ENCODE results near the gene ERBIN. TPM values are rescaled to one million over a fixed set of nuclear protein-coding genes. Genes with fewer than 3 reads are reported as not detected.

The ERBIN gene
- total and polyA plus RNA-seq, 2 of the 4 experiments (the other 2 are of a cell fraction), result 25.8 to 70.1 TPM

GRCh38 chr5:65992630-65993029 lies 66.3 kb downstream of the ERBIN start:
- Histone ChIP-seq H3K9ac (ENCODE audit: low read depth, low read length) (no peak overlapping the region), H4K8ac (ENCODE audit: low read depth in 2 of 2, low read length in 2 of 2) (no peak overlapping the region), H3K23ac (ENCODE audit: low read depth, low read length) (no peak overlapping the region), H3K9me1 (ENCODE audit: insufficient read depth, low read length) (peaks cover 6% of the 10 kb centered on the region; the same call in 1 of the 2 replicates), H2BK20ac (ENCODE audit: low read depth, low read length) (no peak overlapping the region), H2AFZ (replicated peaks; ENCODE audit: low read length, poor library complexity) (no peak overlapping the region), H2BK15ac (ENCODE audit: low read depth, low read length) (no peak overlapping the region), H3K4ac (ENCODE audit: low read depth, low read length) (no peak overlapping the region), H4K5ac (ENCODE audit: low read depth, low read length) (no peak overlapping the region), H2BK5ac (ENCODE audit: low read depth, low read length, poor library complexity, severe bottlenecking) (no peak overlapping the region), H3K4me1 (ENCODE audit: control insufficient read depth, insufficient read depth, low read length) (no peaks in the 10 kb centered on the region; the same call in 1 of the 2 replicates), H2BK120ac (ENCODE audit: low read depth, low read length) (no peak overlapping the region), H3K27ac (ENCODE audit: insufficient read depth, low read length) (no peak overlapping the region), H3K18ac (ENCODE audit: low read depth, low read length) (no peak overlapping the region), H3K27me3 (ENCODE audit: control insufficient read depth, insufficient read depth, low read length) (no peaks in the 10 kb centered on the region), H2AK9ac (replicated peaks; ENCODE audit: low read depth, low read length, poor library complexity) (no peak overlapping the region), H3K36me3 (ENCODE audit: control insufficient read depth, insufficient read depth, low read length) (peaks cover 10% of the 10 kb centered on the region; the same call in 1 of the 2 replicates), H3K4me2 (ENCODE audit: low read depth, low read length) (no peak overlapping the region), H3K9me3 (ENCODE audit: control insufficient read depth, insufficient read depth, low read length) (no peaks in the 10 kb centered on the region), H3K14ac (replicated peaks; ENCODE audit: low read depth, low read length) (no peak overlapping the region), H3K4me3 (ENCODE audit: insufficient read depth, low read depth, low read length) (no peak overlapping the region), H3K56ac (ENCODE audit: extremely low read depth, insufficient read depth, low read length) (no peak overlapping the region), H4K20me1 (ENCODE audit: insufficient read depth, low read length) (peaks cover 54% of the 10 kb centered on the region), H2AK5ac (ENCODE audit: low read depth, low read length) (no peak overlapping the region), H4K91ac (ENCODE audit: insufficient read depth, low read depth, low read length) (no peak overlapping the region), H3K79me1 (ENCODE audit: low read depth in 1 of 2, low read length in 2 of 2) (peaks cover 15 to 59% of the 10 kb centered on the region in 2 experiments)
- no peak for ATAC-seq (ENCODE audit: low read depth)
- in situ Hi-C loops (cut with MboI; ENCODE audit: low sequenced_read_pairs), result no loop called here
- no peak for TF ChIP-seq POLR2A (IDR thresholded peaks at IDR 0.05; ENCODE audit: low read depth, low read length)
- dilution Hi-C loops (cut with HindIII; ENCODE audit: low sequenced_read_pairs, unreplicated experiment), result no loop called here
- ChIA-PET POLR2A (ENCODE audit: unreplicated experiment) (no interaction called here), CTCF (no interaction called here)
- no peak for DNase-seq
- no TSS peak for BruUV-seq (replicated peaks)
- intact Hi-C loops (cut with micrococcal nuclease), result no loop called here
- no CpG with 5 or more reads among the region's 7 CpGs for WGBS, 2 experiments (ENCODE audit: extremely low coverage in 2 of 2, insufficient read length in 1 of 2)
